ENCODE measurements around the gene DDX28. TPM values are rescaled to one million over a fixed set of nuclear protein-coding genes. Genes with fewer than 3 reads are reported as not detected.

Gene DDX28
- total and polyA plus RNA-seq, 2 of the 4 experiments (the other 2 are of a cell fraction), result 9.2 to 10.0 TPM

DNA sequence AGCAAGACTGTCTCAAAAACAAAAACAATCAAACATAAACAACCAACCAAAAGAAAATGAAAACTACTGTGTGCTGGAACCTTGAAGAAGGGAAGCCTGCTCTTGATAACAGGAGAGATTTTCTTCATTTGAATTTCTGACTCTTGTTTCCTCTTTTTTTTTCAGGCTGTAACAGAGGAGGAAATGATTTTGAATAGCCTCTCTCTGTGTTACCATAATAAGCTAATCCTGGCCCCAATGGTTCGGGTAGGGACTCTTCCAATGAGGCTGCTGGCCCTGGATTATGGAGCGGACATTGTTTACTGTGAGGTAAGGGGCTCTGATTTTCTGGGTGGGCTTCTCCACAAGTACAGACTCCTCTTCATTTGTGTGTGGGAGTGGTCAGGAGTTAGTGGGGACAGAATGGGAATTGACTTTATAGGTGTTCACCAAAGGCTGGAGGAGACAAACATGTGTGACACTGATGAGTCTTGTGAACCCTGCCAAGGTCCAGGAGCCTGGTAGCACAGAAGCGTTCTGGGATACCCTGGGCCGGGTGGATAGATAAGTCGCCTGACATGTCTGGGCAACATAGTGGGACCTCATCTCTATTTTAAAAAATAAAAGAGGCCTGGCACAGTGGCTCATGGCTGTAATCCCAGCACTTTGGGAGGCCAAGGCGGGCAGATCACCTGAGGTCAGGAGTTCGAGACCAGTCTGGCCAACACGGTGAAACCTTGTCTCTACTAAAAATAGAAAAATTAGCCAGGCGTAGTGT lies 15.0 kb upstream of the DDX28 start:
- CTCF ChIA-PET, result interaction anchor here (1.0 kb wide), 1 partner anchor 517 kb away, joined by 3 read pairs; no protein-coding TSS in a partner anchor
- H2AK5ac ChIP-seq (ENCODE audit: low read depth, low read length), result no peak overlapping the region
- no peak overlapping the region for H3K4me2 ChIP-seq (ENCODE audit: low read depth, low read length)
- no peaks in the 10 kb centered on the region for H3K9me1 ChIP-seq (ENCODE audit: insufficient read depth, low read length)
- no peak overlapping the region for H3K56ac ChIP-seq (ENCODE audit: extremely low read depth, insufficient read depth, low read length)
- H3K14ac ChIP-seq (replicated peaks; ENCODE audit: low read depth, low read length), result no peak overlapping the region
- H2BK20ac ChIP-seq (ENCODE audit: low read depth, low read length), result no peak overlapping the region
- H3K9ac ChIP-seq (ENCODE audit: low read depth, low read length), result no peak overlapping the region
- H3K23ac ChIP-seq (ENCODE audit: low read depth, low read length), result no peak overlapping the region
- H2BK5ac ChIP-seq (ENCODE audit: low read depth, low read length, poor library complexity, severe bottlenecking), result no peak overlapping the region
- H4K91ac ChIP-seq (ENCODE audit: insufficient read depth, low read depth, low read length), result no peak overlapping the region
- DNase-seq, result no peak
- 100% methylated on average over 1 of the region's 9 CpGs; no CpG with 5 or more reads in 1 of the 2 experiments for WGBS, 2 experiments (ENCODE audit: extremely low coverage in 2 of 2, insufficient read length in 1 of 2)
- H2BK15ac ChIP-seq (ENCODE audit: low read depth, low read length), result no peak overlapping the region
- dilution Hi-C loops (cut with HindIII; ENCODE audit: low sequenced_read_pairs, unreplicated experiment) (no loop called here), in situ Hi-C loops (cut with MboI; ENCODE audit: low sequenced_read_pairs) (no loop called here), intact Hi-C loops (cut with micrococcal nuclease) (loop anchor here (10.0 kb wide), 1 partner anchor 363 kb away; no protein-coding TSS in a partner anchor)
- no peaks in the 10 kb centered on the region for H4K20me1 ChIP-seq (ENCODE audit: insufficient read depth, low read length)
- no peaks in the 10 kb centered on the region for H3K9me3 ChIP-seq (ENCODE audit: control insufficient read depth, insufficient read depth, low read length)
- H3K4me3 ChIP-seq (ENCODE audit: insufficient read depth, low read depth, low read length), result no peak overlapping the region
- H3K27ac ChIP-seq (ENCODE audit: insufficient read depth, low read length), result no peak overlapping the region
- H3K36me3 ChIP-seq (ENCODE audit: control insufficient read depth, insufficient read depth, low read length), result peaks cover 12% of the 10 kb centered on the region
- no peak overlapping the region for H4K8ac ChIP-seq (ENCODE audit: low read depth in 2 of 2, low read length in 2 of 2)
- H3K4me1 ChIP-seq (ENCODE audit: control insufficient read depth, insufficient read depth, low read length), result no peaks in the 10 kb centered on the region
- no peaks in the 10 kb centered on the region for H3K27me3 ChIP-seq (ENCODE audit: control insufficient read depth, insufficient read depth, low read length)
- ATAC-seq (ENCODE audit: low read depth), result no peak
- H3K18ac ChIP-seq (ENCODE audit: low read depth, low read length), result no peak overlapping the region
- H3K79me1 ChIP-seq (ENCODE audit: low read depth in 1 of 2, low read length in 2 of 2), result 0 out of 4 replicates have a peak, but pooled peaks cover 0 to 2% of the 10 kb centered on the region in 2 experiments
- H2AK9ac ChIP-seq (replicated peaks; ENCODE audit: low read depth, low read length, poor library complexity), result no peak overlapping the region
- no TSS peak for BruUV-seq (replicated peaks)
- POLR2A ChIA-PET (ENCODE audit: unreplicated experiment), result interaction anchor here (0.6 kb wide), 1 partner anchor 11 kb away, joined by 8 read pairs; no protein-coding TSS in a partner anchor
- no peak overlapping the region for H3K4ac ChIP-seq (ENCODE audit: low read depth, low read length)
- H2BK120ac ChIP-seq (ENCODE audit: low read depth, low read length), result no peak overlapping the region
- H2AFZ ChIP-seq (replicated peaks; ENCODE audit: low read length, poor library complexity), result no peak overlapping the region
- H4K5ac ChIP-seq (ENCODE audit: low read depth, low read length), result no peak overlapping the region
- TF ChIP-seq FOS (IDR thresholded peaks at IDR 0.05; ENCODE audit: low read depth, low read length), result no peak
- TF ChIP-seq, protein P1, sequence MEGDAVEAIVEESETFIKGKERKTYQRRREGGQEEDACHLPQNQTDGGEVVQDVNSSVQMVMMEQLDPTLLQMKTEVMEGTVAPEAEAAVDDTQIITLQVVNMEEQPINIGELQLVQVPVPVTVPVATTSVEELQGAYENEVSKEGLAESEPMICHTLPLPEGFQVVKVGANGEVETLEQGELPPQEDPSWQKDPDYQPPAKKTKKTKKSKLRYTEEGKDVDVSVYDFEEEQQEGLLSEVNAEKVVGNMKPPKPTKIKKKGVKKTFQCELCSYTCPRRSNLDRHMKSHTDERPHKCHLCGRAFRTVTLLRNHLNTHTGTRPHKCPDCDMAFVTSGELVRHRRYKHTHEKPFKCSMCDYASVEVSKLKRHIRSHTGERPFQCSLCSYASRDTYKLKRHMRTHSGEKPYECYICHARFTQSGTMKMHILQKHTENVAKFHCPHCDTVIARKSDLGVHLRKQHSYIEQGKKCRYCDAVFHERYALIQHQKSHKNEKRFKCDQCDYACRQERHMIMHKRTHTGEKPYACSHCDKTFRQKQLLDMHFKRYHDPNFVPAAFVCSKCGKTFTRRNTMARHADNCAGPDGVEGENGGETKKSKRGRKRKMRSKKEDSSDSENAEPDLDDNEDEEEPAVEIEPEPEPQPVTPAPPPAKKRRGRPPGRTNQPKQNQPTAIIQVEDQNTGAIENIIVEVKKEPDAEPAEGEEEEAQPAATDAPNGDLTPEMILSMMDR (conservative IDR thresholded peaks at IDR 0.05; ENCODE audit: low read depth, low read length), result no peak
- TF ChIP-seq MXI1 (IDR thresholded peaks at IDR 0.05; ENCODE audit: borderline replicate concordance, low read depth, low read length), result no peak
- TF ChIP-seq, protein P2, sequence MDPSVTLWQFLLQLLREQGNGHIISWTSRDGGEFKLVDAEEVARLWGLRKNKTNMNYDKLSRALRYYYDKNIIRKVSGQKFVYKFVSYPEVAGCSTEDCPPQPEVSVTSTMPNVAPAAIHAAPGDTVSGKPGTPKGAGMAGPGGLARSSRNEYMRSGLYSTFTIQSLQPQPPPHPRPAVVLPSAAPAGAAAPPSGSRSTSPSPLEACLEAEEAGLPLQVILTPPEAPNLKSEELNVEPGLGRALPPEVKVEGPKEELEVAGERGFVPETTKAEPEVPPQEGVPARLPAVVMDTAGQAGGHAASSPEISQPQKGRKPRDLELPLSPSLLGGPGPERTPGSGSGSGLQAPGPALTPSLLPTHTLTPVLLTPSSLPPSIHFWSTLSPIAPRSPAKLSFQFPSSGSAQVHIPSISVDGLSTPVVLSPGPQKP (IDR thresholded peaks at IDR 0.05; ENCODE audit: borderline replicate concordance, low read depth, low read length), result no peak
- no peak for TF ChIP-seq CEBPB (IDR thresholded peaks at IDR 0.05; ENCODE audit: low read depth, low read length)
- TF ChIP-seq MAZ (IDR thresholded peaks at IDR 0.05; ENCODE audit: borderline replicate concordance, low read depth, low read length), result no peak
- no peak for TF ChIP-seq RFX5 (IDR thresholded peaks at IDR 0.05; ENCODE audit: low read depth, low read length)
- no peak for TF ChIP-seq CHD1 (IDR thresholded peaks at IDR 0.05; ENCODE audit: low read depth, low read length)
- no peak for TF ChIP-seq POLR2A (IDR thresholded peaks at IDR 0.05; ENCODE audit: low read depth, low read length)
- TF ChIP-seq RCOR1 (IDR thresholded peaks at IDR 0.05; ENCODE audit: insufficient replicate concordance, low read length), result no peak
- TF ChIP-seq BHLHE40 (IDR thresholded peaks at IDR 0.05; ENCODE audit: low read depth, low read length), result no peak
- TF ChIP-seq, protein P3, sequence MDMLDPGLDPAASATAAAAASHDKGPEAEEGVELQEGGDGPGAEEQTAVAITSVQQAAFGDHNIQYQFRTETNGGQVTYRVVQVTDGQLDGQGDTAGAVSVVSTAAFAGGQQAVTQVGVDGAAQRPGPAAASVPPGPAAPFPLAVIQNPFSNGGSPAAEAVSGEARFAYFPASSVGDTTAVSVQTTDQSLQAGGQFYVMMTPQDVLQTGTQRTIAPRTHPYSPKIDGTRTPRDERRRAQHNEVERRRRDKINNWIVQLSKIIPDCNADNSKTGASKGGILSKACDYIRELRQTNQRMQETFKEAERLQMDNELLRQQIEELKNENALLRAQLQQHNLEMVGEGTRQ (IDR thresholded peaks at IDR 0.05; ENCODE audit: low read depth, low read length), result no peak
- TF ChIP-seq SMC3 (IDR thresholded peaks at IDR 0.05; ENCODE audit: low read depth, low read length), result no peak
- no peak for TF ChIP-seq MAFK (IDR thresholded peaks at IDR 0.05; ENCODE audit: low read depth, low read length)
- no peak for TF ChIP-seq NFE2L2 (IDR thresholded peaks at IDR 0.05; ENCODE audit: low read depth, low read length)
